ENCODE results near the gene CDKN2AIP. TPM values are rescaled to one million over a fixed set of nuclear protein-coding genes. Genes with fewer than 3 reads are reported as not detected.

CDKN2AIP gene
- total RNA-seq, 1 experiment from 2014 or later: 20.6 TPM

GRCh38 chr4:183434666-183435190 lies 9.7 kb upstream of the CDKN2AIP start:
- no peak for TF ChIP-seq EZH2 (IDR thresholded peaks at IDR 0.05; ENCODE audit: borderline replicate concordance, low read depth, low read length, poor library complexity, severe bottlenecking)
- no peak for TF ChIP-seq CTCF (conservative IDR thresholded peaks at IDR 0.05; ENCODE audit: low read depth, low read length)
- peak; percentile 51 for DNase-seq (ENCODE audit: low spot score)
- Histone ChIP-seq H3K9me3 (ENCODE audit: low read depth, low read length, poor library complexity, severe bottlenecking) (no peaks in the 10 kb centered on the region), H3K4me1 (ENCODE audit: insufficient read depth, low read length, poor library complexity, severe bottlenecking) (no peaks in the 10 kb centered on the region), H3K27ac (ENCODE audit: low read depth, low read length, poor library complexity, severe bottlenecking) (no peak overlapping the region), H3K36me3 (ENCODE audit: insufficient read depth, low read length, poor library complexity, severe bottlenecking) (no peaks in the 10 kb centered on the region), H3K27me3 (replicated peaks; ENCODE audit: insufficient read depth, low read depth, low read length, poor library complexity) (no peaks in the 10 kb centered on the region), H3K4me3 (ENCODE audit: low read depth, low read length, poor library complexity, severe bottlenecking) (no peak overlapping the region)
- ChIA-PET POLR2A (ENCODE audit: low non-redundant PET) (no interaction called here), CTCF (no interaction called here)
- BruUV-seq (replicated peaks): no TSS peak
- intact Hi-C loops (cut with micrococcal nuclease; ENCODE audit: unreplicated experiment): no loop called here

GRCh38 chr4:183435803-183436202 lies 8.6 kb upstream of the CDKN2AIP start:
- Histone ChIP-seq H3K36me3 (ENCODE audit: insufficient read depth, low read length, poor library complexity, severe bottlenecking) (no peaks in the 10 kb centered on the region), H3K27ac (ENCODE audit: low read depth, low read length, poor library complexity, severe bottlenecking) (no peak overlapping the region), H3K9me3 (ENCODE audit: low read depth, low read length, poor library complexity, severe bottlenecking) (no peaks in the 10 kb centered on the region), H3K4me1 (ENCODE audit: insufficient read depth, low read length, poor library complexity, severe bottlenecking) (no peaks in the 10 kb centered on the region), H3K27me3 (replicated peaks; ENCODE audit: insufficient read depth, low read depth, low read length, poor library complexity) (no peaks in the 10 kb centered on the region), H3K4me3 (ENCODE audit: low read depth, low read length, poor library complexity, severe bottlenecking) (no peak overlapping the region)
- intact Hi-C loops (cut with micrococcal nuclease; ENCODE audit: unreplicated experiment): no loop called here
- POLR2A ChIA-PET (ENCODE audit: low non-redundant PET): no interaction called here
- no peak for DNase-seq (ENCODE audit: low spot score)
- no TSS peak for BruUV-seq (replicated peaks)
- no peak for TF ChIP-seq CTCF (conservative IDR thresholded peaks at IDR 0.05; ENCODE audit: low read depth, low read length)
- TF ChIP-seq EZH2 (IDR thresholded peaks at IDR 0.05; ENCODE audit: borderline replicate concordance, low read depth, low read length, poor library complexity, severe bottlenecking): no peak
- CTCF ChIA-PET: no interaction called here

- BruUV-seq (replicated peaks): no TSS peak
- ChIA-PET POLR2A (ENCODE audit: low non-redundant PET) (no interaction called here), CTCF (no interaction called here)
- Histone ChIP-seq H3K36me3 (ENCODE audit: insufficient read depth, low read length, poor library complexity, severe bottlenecking) (no peaks in the 10 kb centered on the region), H3K4me3 (ENCODE audit: low read depth, low read length, poor library complexity, severe bottlenecking) (no peak overlapping the region), H3K4me1 (ENCODE audit: insufficient read depth, low read length, poor library complexity, severe bottlenecking) (no peaks in the 10 kb centered on the region), H3K27me3 (replicated peaks; ENCODE audit: insufficient read depth, low read depth, low read length, poor library complexity) (no peaks in the 10 kb centered on the region), H3K27ac (ENCODE audit: low read depth, low read length, poor library complexity, severe bottlenecking) (no peak overlapping the region), H3K9me3 (ENCODE audit: low read depth, low read length, poor library complexity, severe bottlenecking) (no peaks in the 10 kb centered on the region)
- DNase-seq (ENCODE audit: low spot score): no peak
- TF ChIP-seq EZH2 (IDR thresholded peaks at IDR 0.05; ENCODE audit: borderline replicate concordance, low read depth, low read length, poor library complexity, severe bottlenecking): no peak
- no peak for TF ChIP-seq CTCF (conservative IDR thresholded peaks at IDR 0.05; ENCODE audit: low read depth, low read length)
- intact Hi-C loops (cut with micrococcal nuclease; ENCODE audit: unreplicated experiment): no loop called here
These were observed 8.0 kb upstream of the CDKN2AIP start for GRCh38 chr4:183436417-183436816.
